Activated T-cell treated with anti-CD3 and anti-CD28 coated beads for 48 hours (primary cell): ENCODE data around the gene TMIE.
A peak's percentile ranks its signal among the peaks of the same experiment; 100 is the strongest.
"Not testable (repeated sequence)": the region's sequence is repeated elsewhere in the genome, so short reads cannot be mapped to it uniquely, and the experiment has no call there.

Experiments
- DNase-seq: peaks from one replicate; pipeline ENCODE4 v3.0.0-alpha.2; 2020; ENCODE audit warnings: low read depth

Gene TMIE

DNA sequence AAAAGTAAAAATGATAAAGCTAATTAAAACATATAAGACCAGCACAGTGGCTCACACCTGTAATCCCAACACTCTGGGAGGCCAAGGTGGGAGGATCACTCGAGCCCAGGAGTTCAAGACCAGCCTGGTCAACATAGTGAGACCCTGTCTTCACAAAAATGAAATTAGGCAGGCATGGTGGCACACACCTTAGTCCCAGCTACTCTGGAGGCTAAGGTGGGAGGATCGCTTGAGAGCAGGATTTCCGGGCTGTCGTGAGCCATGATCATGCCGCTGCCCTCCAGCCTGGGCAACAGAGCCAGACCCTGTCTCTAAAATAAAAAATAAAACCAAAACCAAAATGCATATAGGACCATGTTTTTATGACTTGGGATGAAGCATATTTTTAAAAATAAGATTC is 21.3 kb downstream of the TMIE start:
- DNase-seq = no peak

DNA sequence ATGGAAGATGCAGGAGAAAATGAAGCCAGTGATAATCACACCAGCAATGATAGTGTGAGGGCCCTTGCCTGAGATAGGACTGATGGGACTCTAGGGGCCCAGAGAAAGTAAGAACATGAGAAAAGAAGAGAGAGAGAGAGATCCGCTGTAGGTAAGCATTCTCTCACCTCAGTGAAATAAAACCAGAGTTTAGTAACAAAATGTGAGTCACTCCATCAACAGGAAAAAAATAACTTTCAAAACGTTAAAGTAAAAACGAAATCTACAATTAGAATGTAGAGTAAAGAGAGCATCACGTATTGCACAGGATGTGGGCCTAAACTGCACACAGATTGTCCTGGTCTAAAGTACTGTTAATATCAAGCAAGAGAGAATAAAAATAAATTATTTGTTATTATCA is 23.2 kb downstream of the TMIE start:
- no peak for DNase-seq

- no peak for DNase-seq
Measured at GRCh38 chr3:46725621-46726314, 24.6 kb downstream of the TMIE start.

DNA sequence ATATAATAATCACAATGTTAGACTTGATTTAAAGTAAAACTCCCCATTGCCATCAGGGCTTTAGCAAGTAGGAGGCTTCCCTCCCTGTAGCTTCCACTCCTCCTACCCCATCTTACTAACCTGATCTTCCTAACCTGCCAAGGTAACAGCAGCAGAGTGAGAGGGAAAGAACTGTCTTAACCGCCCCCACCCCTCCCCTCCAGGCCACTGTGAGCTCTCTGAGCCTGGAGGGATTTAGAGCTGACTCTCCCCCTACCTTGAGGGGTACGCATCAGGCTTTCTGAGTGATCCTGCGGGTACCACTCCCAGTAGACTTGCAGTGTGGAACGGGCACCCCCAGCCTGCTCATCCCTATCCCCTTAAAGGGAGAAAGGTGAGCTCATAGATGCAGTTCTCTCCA is 27.8 kb downstream of the TMIE start:
- DNase-seq = no peak

DNA sequence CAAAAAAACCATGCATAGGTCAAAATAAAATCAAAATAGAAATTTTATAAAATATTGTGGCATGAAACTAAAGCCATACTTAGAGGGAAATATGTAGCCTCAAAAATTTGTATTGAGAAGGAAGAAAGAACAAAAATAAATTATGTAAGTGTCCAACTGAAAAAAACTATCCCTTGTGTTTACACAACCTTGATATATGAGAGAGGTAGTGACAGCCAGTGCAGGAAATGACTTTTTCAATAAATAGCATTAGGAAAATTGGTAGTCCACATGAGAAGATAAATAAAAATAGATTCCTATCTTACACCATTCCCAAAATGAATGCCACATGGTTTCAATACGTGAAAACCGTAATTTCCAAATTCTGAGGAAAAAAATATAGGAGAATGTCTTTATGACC is 29.6 kb downstream of the TMIE start:
- no peak for DNase-seq

GRCh38 chr3:46731795-46732194 is 30.6 kb downstream of the TMIE start:
- DNase-seq = no peak

DNA sequence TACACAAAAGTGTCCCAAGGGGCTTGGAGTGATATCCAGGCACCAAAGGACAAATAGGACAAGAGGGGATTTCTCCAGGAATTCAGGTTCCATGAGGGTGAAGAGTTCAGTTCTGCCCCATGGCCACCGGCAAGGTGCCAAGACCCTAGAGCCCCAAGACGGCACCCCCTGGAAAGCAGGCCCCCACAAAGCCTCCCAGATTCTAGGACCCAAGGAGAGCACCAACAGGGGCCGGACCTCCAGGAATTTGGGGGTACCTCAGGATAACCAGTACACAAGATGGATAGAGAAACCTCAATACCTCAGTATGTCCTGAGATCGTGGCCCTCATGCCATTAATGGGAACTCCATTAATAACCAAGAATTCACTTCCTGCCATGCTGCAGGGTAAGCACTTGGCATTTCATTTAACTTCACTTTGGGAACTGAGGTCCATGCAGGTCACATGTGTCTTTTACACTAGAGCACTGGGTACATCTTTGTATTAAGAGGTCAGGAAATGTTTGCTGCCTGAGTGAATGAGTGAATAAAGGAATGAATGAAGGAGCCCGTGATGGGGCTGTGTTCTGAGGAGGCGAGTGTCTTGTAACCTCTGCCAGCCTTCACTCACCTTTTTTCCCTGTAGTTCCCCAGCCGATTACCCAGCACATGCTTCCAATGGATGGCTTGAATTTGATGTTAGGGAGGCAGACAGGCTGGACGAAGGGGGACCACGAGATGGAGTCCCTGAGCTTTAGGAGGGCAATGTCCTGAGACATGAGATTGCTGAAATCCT is 32.0 kb downstream of the TMIE start:
- no peak for DNase-seq

DNA sequence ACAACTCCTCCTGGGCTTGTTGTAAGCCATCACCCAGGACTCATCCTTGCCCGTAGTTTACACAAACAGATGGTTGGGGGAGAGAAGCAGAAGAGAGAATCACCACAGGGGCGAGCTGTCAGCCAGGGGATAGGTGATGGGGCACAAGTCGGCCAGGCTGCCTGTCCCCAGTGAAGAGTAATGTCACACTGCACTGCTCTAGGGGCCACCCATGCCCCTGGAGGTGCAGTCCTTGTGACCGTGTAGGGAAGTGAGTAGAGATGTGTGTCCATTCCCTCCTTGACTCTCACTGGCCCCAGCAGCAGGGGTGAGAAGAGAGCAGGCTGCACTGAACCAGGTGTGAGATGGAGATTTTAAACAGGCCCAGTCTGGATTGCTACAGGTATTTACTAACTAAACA is 33.6 kb downstream of the TMIE start:
- DNase-seq = no peak

GRCh38 chr3:46736006-46736872 is 35.0 kb downstream of the TMIE start:
- no peak for DNase-seq

- DNase-seq = no peak
Measured at GRCh38 chr3:46737329-46737731, 36.1 kb downstream of the TMIE start.

DNA sequence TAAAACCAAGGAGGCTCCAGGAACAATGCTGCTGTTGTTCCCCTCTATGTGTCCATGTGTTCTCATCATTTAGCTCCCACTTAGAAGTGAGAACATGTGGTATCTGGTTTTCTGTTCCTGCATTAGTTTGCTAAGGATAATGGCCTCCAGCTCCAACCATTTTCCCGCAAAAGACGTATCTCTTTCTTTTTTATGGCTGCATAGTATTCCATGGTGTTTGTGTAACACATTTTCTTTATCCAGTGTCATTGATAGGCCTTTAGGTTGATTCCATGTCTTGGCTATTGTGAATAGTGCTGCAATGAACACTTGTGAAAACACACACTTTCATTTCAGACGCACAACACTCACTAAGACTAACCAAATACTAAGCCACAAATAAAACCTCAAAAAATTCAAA is 38.4 kb downstream of the TMIE start:
- DNase-seq = not testable (repeated sequence)

DNA sequence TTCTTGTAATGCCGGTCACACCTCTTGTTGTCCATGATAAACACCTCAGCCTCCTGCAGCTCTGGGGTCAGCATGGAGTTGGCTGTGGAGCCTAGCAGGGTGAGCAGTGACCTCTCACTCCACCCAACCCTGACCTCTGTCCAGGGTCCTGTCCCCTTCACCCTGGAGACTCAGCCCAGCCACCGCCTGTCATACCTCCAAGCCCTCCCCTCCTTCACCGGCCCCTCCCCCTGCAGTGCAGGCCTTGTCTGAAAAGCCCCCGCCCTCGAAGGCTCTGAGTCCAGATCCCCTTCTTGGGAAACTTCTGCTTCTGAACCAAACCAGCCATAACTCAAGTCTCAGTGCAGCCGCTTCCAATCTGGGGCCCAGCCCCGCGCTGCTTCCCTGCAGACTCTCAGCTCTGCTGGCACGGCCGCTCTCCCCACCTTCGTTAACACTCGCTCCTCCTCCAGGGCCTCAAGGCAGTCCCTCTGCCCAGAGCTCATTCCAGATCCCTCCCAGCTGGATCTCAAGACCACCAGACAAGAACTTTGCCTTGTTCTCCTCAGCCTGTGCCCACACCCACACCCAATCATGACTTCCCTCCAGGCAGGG is 41.9 kb downstream of the TMIE start:
- no peak for DNase-seq

DNA sequence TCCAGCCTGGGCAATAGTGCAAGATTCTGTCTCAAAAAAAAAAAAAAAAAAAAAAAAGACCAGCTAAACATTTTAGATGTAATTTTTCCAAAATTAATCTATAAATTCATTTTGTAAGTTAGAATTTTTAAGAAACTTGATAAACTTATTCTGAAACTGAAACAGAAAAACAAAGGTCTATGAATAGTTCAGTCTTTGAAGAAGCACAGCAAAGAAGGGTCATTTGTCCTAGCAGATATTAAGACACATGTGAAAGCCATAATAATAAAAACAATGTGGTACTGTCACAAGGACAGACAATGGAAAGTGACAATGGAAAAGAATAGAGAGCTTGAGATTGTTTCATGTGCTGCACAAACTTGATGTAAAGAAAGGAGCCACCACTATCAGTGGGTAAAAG is 45.5 kb downstream of the TMIE start:
- DNase-seq = no peak

GRCh38 chr3:46748170-46748569 is 47.0 kb downstream of the TMIE start:
- DNase-seq = no peak

- DNase-seq = no peak
Measured at GRCh38 chr3:46749129-46749528, 47.9 kb downstream of the TMIE start.

GRCh38 chr3:46750555-46751038 is 49.4 kb downstream of the TMIE start:
- DNase-seq = no peak

GRCh38 chr3:46753127-46753526 is 51.9 kb downstream of the TMIE start:
- DNase-seq = peak; percentile 4

DNA sequence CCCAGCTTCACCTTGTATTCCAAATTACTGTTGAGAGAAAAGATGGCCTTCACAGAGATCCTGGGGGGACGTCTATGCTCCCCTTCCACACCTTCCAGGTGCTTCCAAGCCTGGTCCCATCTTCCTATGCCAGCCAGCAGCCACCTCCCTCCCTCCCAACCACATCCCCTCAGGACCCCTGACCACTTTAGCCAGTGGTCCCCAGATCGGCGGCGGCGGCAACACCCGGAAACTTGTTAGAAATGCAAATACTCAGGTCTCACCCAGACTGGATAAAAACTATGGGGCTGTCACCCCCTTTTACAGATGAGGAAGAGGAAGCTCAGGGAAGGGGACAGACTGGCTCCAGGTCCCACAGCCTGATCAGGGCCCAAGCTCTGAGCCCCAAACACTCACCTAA is 54.5 kb downstream of the TMIE start:
- no peak for DNase-seq

GRCh38 chr3:46756642-46757041 is 55.5 kb downstream of the TMIE start:
- DNase-seq = no peak

DNA sequence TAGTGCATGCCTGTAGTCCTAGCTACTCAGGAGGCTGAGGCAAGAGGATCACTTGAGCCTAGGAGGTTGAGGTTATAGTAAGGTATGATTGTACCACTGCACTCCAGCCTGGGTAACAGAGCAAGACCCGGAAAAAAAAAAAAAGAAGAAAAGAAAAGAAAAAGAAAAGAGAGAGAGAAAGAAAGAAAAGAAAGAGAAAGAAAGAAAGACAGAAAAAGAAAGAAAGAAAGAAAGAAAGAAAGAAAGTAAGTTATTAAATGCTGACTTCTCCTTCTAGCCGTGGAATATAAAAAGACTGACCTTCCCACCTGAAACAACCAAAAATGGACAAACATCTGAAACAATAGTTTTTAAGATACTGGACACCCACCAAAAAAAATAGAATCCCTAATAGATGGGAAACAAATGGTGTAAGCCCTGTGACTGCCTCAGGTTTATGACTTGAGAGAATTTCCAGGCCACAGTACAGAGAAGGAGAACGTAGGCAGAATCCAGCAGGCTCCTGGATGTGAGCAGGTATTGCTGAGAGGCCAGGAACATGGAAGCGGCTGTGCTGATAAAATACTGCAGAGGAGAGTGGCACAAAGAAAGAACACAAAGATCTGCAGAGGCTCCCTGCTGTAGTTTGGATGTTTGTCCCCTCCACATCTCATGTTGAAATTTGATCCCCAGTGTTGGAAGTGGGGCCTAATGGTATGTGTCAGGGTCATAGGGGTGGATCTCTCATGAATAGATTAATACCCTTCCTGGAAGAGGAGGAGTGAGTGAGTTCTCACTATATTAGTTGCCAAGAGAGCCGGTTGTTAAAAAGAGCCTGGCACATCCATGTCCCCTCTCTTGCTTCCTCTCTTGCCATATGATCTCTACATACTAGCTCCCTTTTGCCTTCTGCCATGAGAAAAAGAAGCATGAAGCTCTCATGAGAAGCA is 58.3 kb downstream of the TMIE start:
- DNase-seq = no peak
